GM10266 (cell line): ENCODE results near the gene CTRB1.

Experiments
- DNase-seq: peaks from one replicate; pipeline ENCODE4 v3.0.0; 2012; ENCODE audit errors: extremely low spot score
- CTCF ChIP-seq: IDR thresholded peaks from 2 replicates; pipeline ENCODE4 v1.5.1; 2012; ENCODE audit warnings: mild to moderate bottlenecking, low read depth; ENCODE audit not compliant: control insufficient read depth, insufficient read depth; ENCODE audit errors: missing control alignments

Gene CTRB1

GRCh38 chr16:75188832-75189477 is 29.8 kb upstream of the CTRB1 start:
- no peak for DNase-seq
- no peak for TF ChIP-seq CTCF

- no peak for DNase-seq
- TF ChIP-seq CTCF = no peak
These were observed 29.0 kb upstream of the CTRB1 start for GRCh38 chr16:75189638-75190245.

- TF ChIP-seq CTCF = no peak
- no peak for DNase-seq
These were observed 26.1 kb upstream of the CTRB1 start for GRCh38 chr16:75192606-75193264.

- no peak for TF ChIP-seq CTCF
- no peak for DNase-seq
These were observed 25.5 kb upstream of the CTRB1 start for GRCh38 chr16:75193265-75193650.

- no peak for DNase-seq
- no peak for TF ChIP-seq CTCF
These were observed 24.9 kb upstream of the CTRB1 start for GRCh38 chr16:75193730-75194444.

GRCh38 chr16:75195811-75196790 is 22.7 kb upstream of the CTRB1 start:
- no peak for DNase-seq
- no peak for TF ChIP-seq CTCF
